Midbrain (tissue), 1 donor: ENCODE measurements around the gene NR2C2AP.

Experiments used
- DNase-seq: peaks from one replicate; lab custom pipeline; 2025; lab: John Stamatoyannopoulos, UW

Gene NR2C2AP

GRCh38 chr19:19214892-19215291 is 11.7 kb upstream of the NR2C2AP start:
- DNase-seq: no peak

- no peak for DNase-seq
Observed at GRCh38 chr19:19214159-19214490, 10.9 kb upstream of the NR2C2AP start.

GRCh38 chr19:19213426-19214158 is 10.4 kb upstream of the NR2C2AP start:
- DNase-seq: no peak

- DNase-seq: no peak
Observed at GRCh38 chr19:19212916-19213315, 9.7 kb upstream of the NR2C2AP start.

- DNase-seq: peak; percentile 8
Observed at GRCh38 chr19:19211499-19212420, 8.5 kb upstream of the NR2C2AP start, which contains the start of gene NCAN. Gene NCAN (plus strand): TSS chr19:19211958. CDS start chr19:19216954, 4,996 bp downstream.

- DNase-seq: no peak
Observed at GRCh38 chr19:19209372-19209771, 6.2 kb upstream of the NR2C2AP start.

- DNase-seq: peak; percentile 71
Observed at GRCh38 chr19:19207637-19208572, 4.7 kb upstream of the NR2C2AP start.

GRCh38 chr19:19206938-19207337 is 3.7 kb upstream of the NR2C2AP start:
- DNase-seq: no peak

GRCh38 chr19:19205416-19206410 is 2.5 kb upstream of the NR2C2AP start:
- peak; percentile 71 for DNase-seq

- no peak for DNase-seq
Observed at GRCh38 chr19:19204181-19204580, 967 bp upstream of the NR2C2AP start.

GRCh38 chr19:19202707-19203011 is 555 bp downstream of the NR2C2AP start:
- DNase-seq: no peak

- no peak for DNase-seq
Observed at GRCh38 chr19:19201697-19202630, 1.2 kb downstream of the NR2C2AP start.

GRCh38 chr19:19193926-19194325 is 9.3 kb downstream of the NR2C2AP start:
- no peak for DNase-seq

GRCh38 chr19:19192910-19193423 is 10.2 kb downstream of the NR2C2AP start:
- DNase-seq: no peak

GRCh38 chr19:19192078-19192882 is 10.9 kb downstream of the NR2C2AP start, which contains the start of the genes BORCS8 and RFXANK:
Gene BORCS8 (minus strand): TSS chr19:19192152. CDS start chr19:19192117, 35 bp downstream.
Gene RFXANK (plus strand): TSS chr19:19192258. CDS start chr19:19193947, 1,689 bp downstream.
- DNase-seq: peak; percentile 99

GRCh38 chr19:19191768-19192077 is 11.5 kb downstream of the NR2C2AP start:
- DNase-seq: no peak

- no peak for DNase-seq
Observed at GRCh38 chr19:19186742-19187141, 16.5 kb downstream of the NR2C2AP start.
